HFFc6 (cell line): ENCODE measurements around the gene ASTN2. TPM values are rescaled to one million over a fixed set of nuclear protein-coding genes. Genes with fewer than 3 reads are reported as not detected.

ENCODE experiments used
- DNase-seq: peaks from one replicate; pipeline ENCODE4 v3.0.0-alpha.2; 2018
- H3K27ac Mint-ChIP-seq: 2 replicates; pipeline ENCODE4 v1.8.0; 2020; ENCODE audit warnings: mild to moderate bottlenecking, mixed read lengths
- H3K27me3 Mint-ChIP-seq: 2 replicates; pipeline ENCODE4 v1.8.0; 2021; ENCODE audit warnings: mild to moderate bottlenecking, moderate library complexity, mixed read lengths; ENCODE audit not compliant: insufficient read depth
- H3K36me3 Mint-ChIP-seq: 2 replicates; pipeline ENCODE4 v1.8.0; 2021; ENCODE audit warnings: low read depth, mixed read lengths
- H3K4me1 Mint-ChIP-seq: 2 replicates; pipeline ENCODE4 v1.8.0; 2020; ENCODE audit warnings: low read depth, mixed read lengths
- H3K4me3 Mint-ChIP-seq: 2 replicates; pipeline ENCODE4 v1.8.0; 2020; ENCODE audit warnings: mild to moderate bottlenecking, moderate library complexity, mixed read lengths
- H3K9me3 Mint-ChIP-seq: 2 replicates; pipeline ENCODE4 v1.8.0; 2020; ENCODE audit warnings: mild to moderate bottlenecking, mixed read lengths
- CTCF ChIP-seq: fragments of 200-600 bp; sonication (generic); IDR thresholded peaks from 2 replicates; pipeline ENCODE4 v1.5.0; 2021; ENCODE audit warnings: antibody characterized with exemption, mild to moderate bottlenecking
- total RNA-seq, 6 experiments: library from RNA; stranded (reverse); fragmentation: NEBNext Ultra II Directional; extraction: Animal tissue kit (Norgen Biotek cat#: 25700); gene quantifications; 2 replicates in 1 of 6; 3 replicates in 5 of 6; pipeline ENCODE4 v1.2.3, GENCODE V29; 2021

The ASTN2 gene
- total RNA-seq, 6 experiments from 2014 or later = 7.3 to 9.7 (median 8.3) TPM

GRCh38 chr9:116494815-116495634 is 919.8 kb downstream of the ASTN2 start:
- peak; percentile 83 for TF ChIP-seq CTCF
- Mint-ChIP-seq H3K27me3 (no peaks in the 10 kb centered on the region), H3K4me3 (no peak overlapping the region), H3K9me3 (no peaks in the 10 kb centered on the region), H3K36me3 (no peaks in the 10 kb centered on the region), H3K4me1 (peaks cover 56% of the 10 kb centered on the region), H3K27ac (no peak overlapping the region)
- no peak for DNase-seq

GRCh38 chr9:116493183-116493860 is 921.5 kb downstream of the ASTN2 start:
- no peak for TF ChIP-seq CTCF
- H3K27ac Mint-ChIP-seq = peak overlapping the region; percentile 5; the same call in 1 of the 2 replicates
- no peaks in the 10 kb centered on the region for H3K9me3 Mint-ChIP-seq
- no peak for DNase-seq
- H3K4me3 Mint-ChIP-seq = no peak overlapping the region
- no peaks in the 10 kb centered on the region for H3K36me3 Mint-ChIP-seq
- H3K4me1 Mint-ChIP-seq = peaks cover 41% of the 10 kb centered on the region
- no peaks in the 10 kb centered on the region for H3K27me3 Mint-ChIP-seq

GRCh38 chr9:116491659-116492058 is 923.2 kb downstream of the ASTN2 start:
- H3K27ac Mint-ChIP-seq = no peak overlapping the region
- no peaks in the 10 kb centered on the region for H3K9me3 Mint-ChIP-seq
- no peaks in the 10 kb centered on the region for H3K36me3 Mint-ChIP-seq
- H3K27me3 Mint-ChIP-seq = no peaks in the 10 kb centered on the region
- H3K4me1 Mint-ChIP-seq = peaks cover 28% of the 10 kb centered on the region
- no peak for TF ChIP-seq CTCF
- no peak overlapping the region for H3K4me3 Mint-ChIP-seq
- no peak for DNase-seq

GRCh38 chr9:116491219-116491618 is 923.6 kb downstream of the ASTN2 start:
- H3K9me3 Mint-ChIP-seq = no peaks in the 10 kb centered on the region
- no peaks in the 10 kb centered on the region for H3K27me3 Mint-ChIP-seq
- no peak for DNase-seq
- no peak overlapping the region for H3K27ac Mint-ChIP-seq
- no peak for TF ChIP-seq CTCF
- H3K4me1 Mint-ChIP-seq = peaks cover 26% of the 10 kb centered on the region
- H3K36me3 Mint-ChIP-seq = no peaks in the 10 kb centered on the region
- no peak overlapping the region for H3K4me3 Mint-ChIP-seq

- Mint-ChIP-seq H3K27me3 (no peaks in the 10 kb centered on the region), H3K27ac (no peak overlapping the region), H3K9me3 (no peaks in the 10 kb centered on the region), H3K4me1 (peaks cover 26% of the 10 kb centered on the region), H3K4me3 (no peak overlapping the region), H3K36me3 (no peaks in the 10 kb centered on the region)
- no peak for TF ChIP-seq CTCF
- DNase-seq = peak; percentile 22
Observed at GRCh38 chr9:116490321-116490720, 924.5 kb downstream of the ASTN2 start.
